SK-N-SH treated with all-trans-retinoic acid at 6 μM for 48 hours (cell line): ENCODE results near the gene MARCHF10.

Experiments
- CREB5 ChIP-seq: fragments of 250-450 bp; sonication (Bioruptor Pico); IDR thresholded peaks from 2 replicates; pipeline ENCODE4 v1.5.1; 2020; ENCODE audit warnings: low read depth, mild to moderate bottlenecking, moderate library complexity
- GLIS3 ChIP-seq: fragments of 250-450 bp; sonication (Bioruptor Pico); IDR thresholded peaks from 2 replicates; pipeline ENCODE4 v1.5.0; 2020; ENCODE audit warnings: mild to moderate bottlenecking, moderate library complexity
- PATZ1 ChIP-seq: fragments of 250-450 bp; sonication (Bioruptor Pico); IDR thresholded peaks from 2 replicates; pipeline ENCODE4 v1.8.0; 2020; ENCODE audit warnings: mild to moderate bottlenecking, moderate library complexity, borderline replicate concordance
- PPARA ChIP-seq: fragments of 250-450 bp; sonication (Bioruptor Pico); IDR thresholded peaks from 2 replicates; pipeline ENCODE4 v1.5.0; 2020; ENCODE audit warnings: mild to moderate bottlenecking, borderline replicate concordance
- RARB ChIP-seq: fragments of 250-450 bp; sonication (Bioruptor Pico); IDR thresholded peaks from 2 replicates; pipeline ENCODE4 v1.8.0; 2021; ENCODE audit warnings: mild to moderate bottlenecking, moderate library complexity
- TSHZ2 ChIP-seq: fragments of 250-450 bp; sonication (Bioruptor Pico); IDR thresholded peaks from 2 replicates; pipeline ENCODE4 v1.5.0; 2020; ENCODE audit warnings: mild to moderate bottlenecking, moderate library complexity
- ZNF565 ChIP-seq: fragments of 450-650 bp; formaldehyde crosslinking; conservative IDR thresholded peaks from 2 replicates; pipeline ENCODE4 v1.5.0; 2020; ENCODE audit warnings: low read depth, mild to moderate bottlenecking, moderate library complexity
- ZNF70 ChIP-seq: fragments of 450-650 bp; formaldehyde crosslinking; IDR thresholded peaks from 2 replicates; pipeline ENCODE4 v1.5.0; 2020; ENCODE audit warnings: mild to moderate bottlenecking, moderate library complexity
- ZNF8 ChIP-seq: fragments of 450-650 bp; formaldehyde crosslinking; IDR thresholded peaks from 2 replicates; pipeline ENCODE4 v1.5.0; 2020; ENCODE audit warnings: mild to moderate bottlenecking, moderate library complexity

GRCh38 chr17:62662855-62663254 is 145.3 kb downstream of the MARCHF10 start:
- TF ChIP-seq PPARA (CRISPR knock-in tag) (no peak), GLIS3 (CRISPR knock-in tag) (no peak), ZNF565 (CRISPR knock-in tag) (no peak), TSHZ2 (CRISPR knock-in tag) (no peak), PATZ1 (CRISPR knock-in tag) (no peak), ZNF8 (CRISPR knock-in tag) (no peak), RARB (CRISPR knock-in tag) (no peak), ZNF70 (CRISPR knock-in tag) (no peak), CREB5 (CRISPR knock-in tag) (no peak)
